ENCODE measurements around the gene NHERF1.

Gene NHERF1

GRCh38 chr17:74733365-74734122, 14.9 kb upstream of the NHERF1 start:
- DNase-seq = no peak

GRCh38 chr17:74734256-74734655, 14.2 kb upstream of the NHERF1 start:
- no peak for DNase-seq

GRCh38 chr17:74736513-74737298, 11.7 kb upstream of the NHERF1 start, which contains the start of gene RAB37:
RAB37 (plus strand) TSS chr17:74737256; CDS start chr17:74737273, 17 bp downstream.
- DNase-seq = peak; percentile 64

GRCh38 chr17:74737299-74738050, 11.0 kb upstream of the NHERF1 start:
- peak; percentile 58 for DNase-seq

GRCh38 chr17:74738051-74738996, 10.1 kb upstream of the NHERF1 start:
- peak; percentile 84 for DNase-seq

GRCh38 chr17:74739227-74739831, 9.1 kb upstream of the NHERF1 start:
- DNase-seq = peak; percentile 58

GRCh38 chr17:74740173-74740572, 8.3 kb upstream of the NHERF1 start:
- DNase-seq = no peak

GRCh38 chr17:74740641-74741387, 7.6 kb upstream of the NHERF1 start:
- DNase-seq = no peak

- peak; percentile 77 for DNase-seq
These were observed 6.3 kb upstream of the NHERF1 start for GRCh38 chr17:74742153-74742515.

GRCh38 chr17:74742978-74743545, 5.4 kb upstream of the NHERF1 start:
- peak; percentile 30 for DNase-seq

- DNase-seq = no peak
These were observed 4.7 kb upstream of the NHERF1 start for GRCh38 chr17:74743755-74744154.

- no peak for DNase-seq
These were observed 4.1 kb upstream of the NHERF1 start for GRCh38 chr17:74744349-74744713.

- DNase-seq = peak; percentile 84
These were observed 3.5 kb upstream of the NHERF1 start for GRCh38 chr17:74744714-74745547.

- no peak for DNase-seq
These were observed 2.8 kb upstream of the NHERF1 start for GRCh38 chr17:74745548-74746177.

- DNase-seq = no peak
These were observed 2.1 kb upstream of the NHERF1 start for GRCh38 chr17:74746376-74746775.

GRCh38 chr17:74746922-74747321, 1.5 kb upstream of the NHERF1 start:
- peak; percentile 39 for DNase-seq

GRCh38 chr17:74748279-74748528, 224 bp upstream of the NHERF1 start:
- DNase-seq = no peak

GRCh38 chr17:74749279-74750038, 1.0 kb downstream of the NHERF1 start:
- DNase-seq = peak; percentile 63

- DNase-seq = no peak
These were observed 1.6 kb downstream of the NHERF1 start for GRCh38 chr17:74750039-74750326.
